Neural cell (in vitro differentiated cells): ENCODE results near the gene YIPF2. TPM values are rescaled to one million over a fixed set of nuclear protein-coding genes. Genes with fewer than 3 reads are reported as not detected.

ENCODE experiments used
- H2AFZ ChIP-seq: fragments of 200-600, 300-800 bp; sonication (generic), shearing (Covaris generic); 2 replicates; pipeline ENCODE4 v1.6.0; 2014; ENCODE audit warnings: low read depth, mild to moderate bottlenecking, antibody characterized with exemption, low read length, moderate library complexity
- H3F3A ChIP-seq: fragments of 200-600 bp; shearing (Covaris generic); 2 replicates; pipeline ENCODE4 v1.6.1; 2016; ENCODE audit warnings: mild to moderate bottlenecking, moderate library complexity, mixed read lengths, antibody characterized with exemption, low read length; ENCODE audit not compliant: insufficient read depth, poor library complexity, severe bottlenecking
- H3K27ac ChIP-seq: fragments of 200-600, 300-800 bp; sonication (generic), shearing (Covaris generic); 2 replicates; pipeline ENCODE4 v1.5.1; 2014; ENCODE audit warnings: mild to moderate bottlenecking, low read length, moderate library complexity
- H3K27me3 ChIP-seq: fragments of 300-800, 200-600 bp; sonication (generic), shearing (Covaris generic); 2 replicates; pipeline ENCODE4 v1.6.0; 2014; ENCODE audit warnings: mild to moderate bottlenecking, low read depth, low read length, moderate library complexity; ENCODE audit not compliant: insufficient read depth
- H3K36me3 ChIP-seq: fragments of 300-800, 200-600 bp; sonication (generic), shearing (Covaris generic); 2 replicates; pipeline ENCODE4 v1.5.1; 2014; ENCODE audit warnings: mild to moderate bottlenecking, antibody characterized with exemption, low read length, moderate library complexity; ENCODE audit not compliant: insufficient read depth
- H3K4me2 ChIP-seq: fragments of 300-800, 200-600 bp; sonication (generic), shearing (Covaris generic); 2 replicates; pipeline ENCODE4 v1.6.0; 2014; ENCODE audit warnings: mild to moderate bottlenecking, low read length
- H3K4me3 ChIP-seq: fragments of 300-800, 200-600 bp; sonication (generic), shearing (Covaris generic); 2 replicates; pipeline ENCODE4 v1.5.1; 2014; ENCODE audit warnings: mild to moderate bottlenecking, low read length, moderate library complexity
- H3K79me2 ChIP-seq: fragments of 200-600 bp; shearing (Covaris generic); replicated peaks from 2 replicates; pipeline ENCODE4 v1.6.0; 2014; ENCODE audit warnings: mild to moderate bottlenecking, low read length, moderate library complexity; ENCODE audit not compliant: insufficient read depth
- H3K9ac ChIP-seq: fragments of 300-800, 200-600 bp; sonication (generic), shearing (Covaris generic); 2 replicates; pipeline ENCODE4 v1.6.1; 2016; ENCODE audit warnings: mild to moderate bottlenecking, low read length, mixed read lengths
- H3K9me2 ChIP-seq: fragments of 200-600 bp; shearing (Covaris generic); 2 replicates; pipeline ENCODE4 v1.6.1; 2016; ENCODE audit warnings: mild to moderate bottlenecking, low read length, mixed read lengths; ENCODE audit not compliant: insufficient read depth
- H3K9me3 ChIP-seq: fragments of 200-600, 300-800 bp; sonication (generic), shearing (Covaris generic); 2 replicates; pipeline ENCODE4 v1.6.1; 2016; ENCODE audit warnings: mild to moderate bottlenecking, mixed run types, low read length, moderate library complexity, mixed read lengths
- H4K20me1 ChIP-seq: fragments of 200-600 bp; shearing (Covaris generic); 2 replicates; pipeline ENCODE4 v1.6.1; 2016; ENCODE audit warnings: mild to moderate bottlenecking, mixed run types; ENCODE audit not compliant: insufficient read depth
- CTCF ChIP-seq: fragments of 450-650 bp; IDR thresholded peaks from 2 replicates; pipeline ENCODE4 v1.5.1; 2014; ENCODE audit warnings: antibody characterized with exemption, mild to moderate bottlenecking, moderate library complexity; ENCODE audit not compliant: poor library complexity, severe bottlenecking
- EP300 ChIP-seq: fragments of 450-650 bp; conservative IDR thresholded peaks from 2 replicates; pipeline ENCODE4 v1.6.1; 2014; ENCODE audit warnings: antibody characterized with exemption, mild to moderate bottlenecking, moderate library complexity; ENCODE audit not compliant: poor library complexity, severe bottlenecking
- EZH2 ChIP-seq: fragments of 200-600, 300-800 bp; shearing (Covaris generic), sonication (generic); IDR thresholded peaks from 2 replicates; pipeline ENCODE4 v1.6.1; 2014; ENCODE audit warnings: antibody characterized with exemption, low read length, borderline replicate concordance, mild to moderate bottlenecking; ENCODE audit not compliant: insufficient read depth, poor library complexity, severe bottlenecking
- MXI1 ChIP-seq: fragments of 450-650 bp; conservative IDR thresholded peaks from 2 replicates; pipeline ENCODE4 v1.6.1; 2014; ENCODE audit warnings: antibody characterized with exemption, mild to moderate bottlenecking; ENCODE audit not compliant: poor library complexity, severe bottlenecking
- POLR2AphosphoS5 ChIP-seq: IDR thresholded peaks from 2 replicates; pipeline ENCODE4 v1.6.1; 2012
- RAD21 ChIP-seq: fragments of 450-650 bp; conservative IDR thresholded peaks from 2 replicates; pipeline ENCODE4 v1.6.1; 2014; ENCODE audit warnings: antibody characterized with exemption, mild to moderate bottlenecking, moderate library complexity
- SMC3 ChIP-seq: fragments of 450-650 bp; conservative IDR thresholded peaks from 2 replicates; pipeline ENCODE4 v1.6.1; 2014; ENCODE audit warnings: antibody characterized with exemption, mild to moderate bottlenecking, moderate library complexity; ENCODE audit not compliant: poor library complexity
- TAF1 ChIP-seq: IDR thresholded peaks from 2 replicates; pipeline ENCODE4 v1.6.1; 2012; ENCODE audit warnings: low read depth
- polyA plus RNA-seq: library from polyadenylated mRNA; depleted of rRNA; stranded (reverse); fragments of >200 nt; gene quantifications from 2 replicates; pipeline ENCODE4 v1.2.3, GENCODE V29; 2014
- TF ChIP-seq, protein P1 (sequence below): IDR thresholded peaks from 2 replicates; pipeline ENCODE4 v1.6.1; 2012; ENCODE audit warnings: borderline replicate concordance

Gene YIPF2
- polyA plus RNA-seq, 1 donor from 2014 or later: 101 TPM

DNA sequence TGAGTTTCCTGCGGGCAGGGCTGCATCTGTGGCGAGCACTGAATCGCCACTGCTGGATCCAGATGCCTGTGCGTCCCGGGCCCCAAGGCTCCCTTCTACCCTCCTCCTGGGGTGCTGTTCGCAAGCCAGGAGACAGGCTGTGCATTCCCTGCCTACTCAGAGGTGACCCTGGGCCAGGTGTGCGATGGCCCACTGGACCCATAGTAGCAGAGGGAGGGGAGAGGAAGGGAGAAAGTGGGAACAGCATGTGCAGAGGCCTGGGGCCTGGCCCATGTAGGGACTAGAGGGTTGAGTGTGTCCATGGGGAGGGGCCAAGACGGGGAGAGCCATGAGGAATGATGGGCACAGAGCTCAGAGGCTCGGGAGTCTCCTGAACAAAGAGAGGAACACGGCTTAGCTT, 29.8 kb downstream of the YIPF2 start:
- Histone ChIP-seq H3K9me2 (no peaks in the 10 kb centered on the region), H2AFZ (no peak overlapping the region), H4K20me1 (no peaks in the 10 kb centered on the region), H3K79me2 (peaks cover 16% of the 10 kb centered on the region), H3K9me3 (no peaks in the 10 kb centered on the region), H3K9ac (no peak overlapping the region), H3K4me3 (no peak overlapping the region), H3K27ac (no peak overlapping the region), H3F3A (no peaks in the 10 kb centered on the region), H3K36me3 (no peaks in the 10 kb centered on the region), H3K4me2 (no peak overlapping the region), H3K27me3 (no peaks in the 10 kb centered on the region)
- TF ChIP-seq, protein P1, sequence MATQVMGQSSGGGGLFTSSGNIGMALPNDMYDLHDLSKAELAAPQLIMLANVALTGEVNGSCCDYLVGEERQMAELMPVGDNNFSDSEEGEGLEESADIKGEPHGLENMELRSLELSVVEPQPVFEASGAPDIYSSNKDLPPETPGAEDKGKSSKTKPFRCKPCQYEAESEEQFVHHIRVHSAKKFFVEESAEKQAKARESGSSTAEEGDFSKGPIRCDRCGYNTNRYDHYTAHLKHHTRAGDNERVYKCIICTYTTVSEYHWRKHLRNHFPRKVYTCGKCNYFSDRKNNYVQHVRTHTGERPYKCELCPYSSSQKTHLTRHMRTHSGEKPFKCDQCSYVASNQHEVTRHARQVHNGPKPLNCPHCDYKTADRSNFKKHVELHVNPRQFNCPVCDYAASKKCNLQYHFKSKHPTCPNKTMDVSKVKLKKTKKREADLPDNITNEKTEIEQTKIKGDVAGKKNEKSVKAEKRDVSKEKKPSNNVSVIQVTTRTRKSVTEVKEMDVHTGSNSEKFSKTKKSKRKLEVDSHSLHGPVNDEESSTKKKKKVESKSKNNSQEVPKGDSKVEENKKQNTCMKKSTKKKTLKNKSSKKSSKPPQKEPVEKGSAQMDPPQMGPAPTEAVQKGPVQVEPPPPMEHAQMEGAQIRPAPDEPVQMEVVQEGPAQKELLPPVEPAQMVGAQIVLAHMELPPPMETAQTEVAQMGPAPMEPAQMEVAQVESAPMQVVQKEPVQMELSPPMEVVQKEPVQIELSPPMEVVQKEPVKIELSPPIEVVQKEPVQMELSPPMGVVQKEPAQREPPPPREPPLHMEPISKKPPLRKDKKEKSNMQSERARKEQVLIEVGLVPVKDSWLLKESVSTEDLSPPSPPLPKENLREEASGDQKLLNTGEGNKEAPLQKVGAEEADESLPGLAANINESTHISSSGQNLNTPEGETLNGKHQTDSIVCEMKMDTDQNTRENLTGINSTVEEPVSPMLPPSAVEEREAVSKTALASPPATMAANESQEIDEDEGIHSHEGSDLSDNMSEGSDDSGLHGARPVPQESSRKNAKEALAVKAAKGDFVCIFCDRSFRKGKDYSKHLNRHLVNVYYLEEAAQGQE: no peak
- TF ChIP-seq CTCF (no peak), RAD21 (no peak), POLR2AphosphoS5 (no peak), TAF1 (no peak), SMC3 (no peak), MXI1 (no peak), EP300 (no peak), EZH2 (no peak)

DNA sequence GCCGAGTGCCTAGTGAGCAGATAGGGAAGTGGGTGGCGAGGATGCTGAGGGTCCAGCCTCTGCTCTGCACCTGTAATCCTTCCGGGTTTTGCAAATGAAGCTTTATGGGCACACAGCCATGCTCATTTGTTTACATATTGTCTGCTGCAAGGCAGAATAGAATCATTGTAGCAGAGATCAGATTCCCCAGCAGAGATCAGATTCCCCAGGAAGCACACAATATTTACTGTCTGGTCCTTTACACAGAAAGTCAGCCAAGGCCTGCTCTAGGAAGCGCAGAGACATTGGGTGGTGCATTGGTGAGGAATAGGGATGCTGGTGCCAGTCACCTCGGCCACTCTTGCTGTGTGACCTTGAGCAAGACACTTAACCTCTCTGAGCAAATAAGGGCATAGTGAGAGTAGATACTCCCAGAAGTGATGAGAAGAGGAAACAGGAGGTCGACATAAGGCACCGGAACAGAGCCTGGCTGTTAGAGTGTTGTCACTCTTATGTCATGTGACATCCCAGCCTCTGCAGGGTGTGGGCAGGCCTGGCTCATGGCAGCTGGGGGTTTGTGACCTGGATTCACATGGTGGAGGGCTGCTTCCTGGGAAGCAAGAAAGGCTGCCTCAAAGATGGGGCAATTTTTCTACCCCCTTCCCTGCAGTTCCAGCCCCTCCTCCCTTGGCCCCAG, 31.4 kb downstream of the YIPF2 start:
- no peaks in the 10 kb centered on the region for H3F3A ChIP-seq
- no peaks in the 10 kb centered on the region for H3K27me3 ChIP-seq
- H3K9ac ChIP-seq: no peak overlapping the region
- TF ChIP-seq TAF1 (no peak), EZH2 (no peak), EP300 (no peak), CTCF (no peak), RAD21 (no peak), POLR2AphosphoS5 (no peak), MXI1 (no peak), SMC3 (no peak)
- TF ChIP-seq, protein P1: no peak
- no peaks in the 10 kb centered on the region for H4K20me1 ChIP-seq
- H3K79me2 ChIP-seq: peaks cover 21% of the 10 kb centered on the region
- no peak overlapping the region for H3K4me3 ChIP-seq
- H3K9me2 ChIP-seq: no peaks in the 10 kb centered on the region
- H3K9me3 ChIP-seq: no peaks in the 10 kb centered on the region
- H3K27ac ChIP-seq: no peak overlapping the region
- no peak overlapping the region for H3K4me2 ChIP-seq
- H2AFZ ChIP-seq: no peak overlapping the region
- H3K36me3 ChIP-seq: no peaks in the 10 kb centered on the region
